ENCODE data around the gene SMIM17.

SMIM17 gene

DNA sequence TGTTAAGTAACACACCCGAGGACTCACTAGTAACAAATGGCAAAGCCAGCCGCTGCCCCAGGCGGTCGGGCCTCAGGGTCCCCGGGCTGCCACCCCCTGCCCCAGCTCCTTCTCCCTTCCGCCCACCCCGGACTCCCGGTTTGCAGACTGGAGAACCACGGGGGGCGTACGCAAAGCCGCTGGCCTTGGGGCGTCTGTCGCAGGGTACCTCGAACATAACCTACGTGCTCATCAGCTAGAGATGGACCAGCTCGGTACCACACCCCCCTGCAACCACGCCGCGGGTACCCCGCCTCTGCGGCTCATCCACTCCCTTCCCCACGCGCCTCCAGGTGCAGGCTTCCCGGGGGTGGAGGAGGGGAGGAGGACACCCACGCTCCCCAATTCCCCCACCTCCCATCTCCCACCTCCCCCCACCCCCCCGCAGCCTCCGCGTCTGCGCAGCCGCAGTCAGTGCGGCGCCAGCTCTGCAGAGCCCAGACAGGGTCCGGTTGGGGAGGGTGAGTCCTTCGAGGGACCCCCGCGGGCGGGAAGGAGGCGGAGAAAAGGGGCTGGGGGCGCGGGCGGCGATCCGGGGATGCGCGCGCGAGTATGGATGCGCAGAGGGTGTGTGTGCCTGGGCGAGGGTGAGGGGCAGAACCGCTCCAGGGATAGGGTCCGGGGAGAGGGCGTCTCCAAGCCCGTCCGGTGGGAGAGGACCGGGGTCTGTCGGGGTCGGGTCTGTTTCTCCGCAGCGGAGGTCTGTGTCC, at the start of gene SMIM17:
Gene SMIM17 (plus strand): TSS at position 449 of the 749 bp plus-strand sequence. CDS start 2,509 bp downstream, outside the sequence.
- in situ Hi-C loops (cut with HindIII; ENCODE audit: low sequenced_read_pairs) = no loop called here

DNA sequence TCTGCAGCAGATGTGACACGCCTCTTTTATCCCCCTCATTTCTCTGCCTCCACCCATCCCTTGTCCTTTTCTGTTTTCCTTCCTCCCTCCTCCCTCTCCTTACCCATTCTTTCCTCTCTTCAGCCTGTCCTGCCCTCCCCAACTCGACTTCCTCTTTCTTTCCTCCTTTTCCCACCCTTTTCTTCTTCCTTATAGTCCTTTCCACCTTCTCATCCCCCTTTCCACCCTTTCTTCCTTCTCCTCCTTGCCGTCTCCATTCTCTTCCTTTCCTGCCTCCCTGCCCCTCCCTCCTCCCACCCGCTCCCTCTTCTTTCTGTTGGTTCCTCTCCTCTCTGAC, 48.5 kb upstream of the SMIM17 start:
- in situ Hi-C loops (cut with HindIII; ENCODE audit: low sequenced_read_pairs) = no loop called here

DNA sequence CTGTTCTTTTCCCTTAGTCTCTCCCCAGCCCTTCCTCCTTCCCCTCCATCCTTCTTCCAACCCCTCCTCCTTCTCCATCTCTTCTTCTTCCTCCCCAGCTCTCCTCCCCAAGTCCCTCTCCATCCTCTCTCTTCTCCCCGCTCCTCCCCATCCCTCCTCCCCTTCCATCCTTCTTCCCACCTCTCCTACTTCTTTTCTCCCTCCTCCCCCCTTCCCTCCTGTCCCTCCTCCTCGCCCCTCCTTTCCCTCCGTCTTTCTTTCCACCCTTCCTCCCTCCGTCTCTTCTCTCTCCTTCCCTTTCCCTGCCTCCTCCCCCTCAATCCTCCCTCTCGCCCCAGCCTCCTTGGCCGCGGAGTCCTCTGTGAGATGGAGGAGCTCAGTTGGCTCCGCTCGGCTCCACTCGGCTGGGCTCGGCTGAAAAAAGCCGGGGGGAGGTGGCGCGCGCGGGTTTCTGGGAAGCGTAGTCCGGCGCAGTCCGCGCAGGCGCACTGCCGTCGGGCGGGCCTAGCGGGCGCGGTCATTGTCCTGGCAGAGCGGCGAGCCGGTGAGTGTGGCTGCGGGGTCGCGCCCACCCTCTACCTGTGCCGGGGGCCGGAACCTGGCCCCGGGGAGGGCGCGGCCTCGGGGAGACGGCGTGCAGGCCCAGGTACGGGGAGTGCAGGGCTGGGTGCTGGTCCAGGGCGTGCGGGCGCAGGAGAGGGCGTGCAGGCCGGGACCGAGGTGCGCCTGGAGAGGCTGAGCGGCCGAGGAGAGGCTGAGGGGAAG, 48.0 kb upstream of the SMIM17 start, which contains the start of gene ZNF71:
Gene ZNF71 (plus strand): TSS at position 520 of the 765 bp plus-strand sequence. CDS start 6,257 bp downstream, outside the sequence.
- in situ Hi-C loops (cut with HindIII; ENCODE audit: low sequenced_read_pairs) = no loop called here

DNA sequence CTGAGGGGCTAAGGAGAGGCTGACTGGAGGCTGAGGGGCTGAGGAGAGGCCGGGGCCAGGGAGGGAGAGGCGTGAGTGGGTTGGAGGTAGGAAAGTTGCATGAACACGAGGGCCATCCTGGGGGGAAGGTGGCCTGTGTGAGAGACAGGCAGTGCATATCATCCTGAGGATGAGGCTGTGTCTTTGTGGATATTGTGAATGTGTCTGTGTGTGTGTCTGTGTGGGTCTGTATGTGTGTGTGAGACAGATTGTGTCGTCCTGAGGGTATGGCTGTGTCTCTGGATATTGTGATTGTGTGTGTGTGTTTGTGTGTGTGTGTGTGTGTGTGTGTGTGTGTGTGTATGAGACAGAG, 47.4 kb upstream of the SMIM17 start:
- in situ Hi-C loops (cut with HindIII; ENCODE audit: low sequenced_read_pairs) = no loop called here

DNA sequence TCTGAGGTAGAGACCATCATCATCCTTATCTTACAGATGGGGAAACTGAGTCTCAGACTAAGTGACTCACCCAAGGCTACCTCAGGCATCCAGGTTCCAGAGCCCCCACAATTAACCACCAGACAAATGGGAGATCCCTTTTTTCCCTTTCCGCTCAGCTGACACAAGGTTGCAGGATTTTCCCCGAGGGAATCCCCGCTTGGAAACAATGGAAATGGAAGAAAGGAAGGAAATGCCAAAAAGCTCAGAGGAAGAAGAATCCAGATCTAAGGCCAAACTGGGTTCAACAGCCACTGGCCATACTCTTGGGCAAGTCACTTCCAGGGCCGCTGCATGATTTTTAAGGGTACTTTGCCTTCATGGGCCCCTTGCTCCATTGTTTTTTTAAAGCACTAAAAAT, 46.3 kb upstream of the SMIM17 start:
- in situ Hi-C loops (cut with HindIII; ENCODE audit: low sequenced_read_pairs) = no loop called here

DNA sequence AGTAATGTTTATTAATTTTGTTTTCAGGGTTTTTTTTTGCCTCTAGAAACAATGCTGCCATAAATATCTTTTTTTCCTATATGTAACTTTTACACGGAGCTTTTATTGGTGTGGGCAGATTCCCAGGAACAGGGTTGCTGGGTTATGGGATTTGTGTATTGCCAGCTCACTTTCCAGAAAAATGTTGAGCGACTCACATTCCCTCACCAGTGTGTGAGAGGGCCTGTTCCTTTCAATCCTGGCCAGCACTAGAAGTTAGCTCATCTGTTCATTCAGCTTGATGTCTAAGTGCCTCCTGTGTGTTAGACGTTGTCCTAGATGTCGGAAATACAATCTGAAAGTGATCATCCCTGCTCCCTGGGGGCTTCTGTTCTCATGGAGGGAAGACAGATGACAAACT, 45.3 kb upstream of the SMIM17 start:
- in situ Hi-C loops (cut with HindIII; ENCODE audit: low sequenced_read_pairs) = no loop called here

DNA sequence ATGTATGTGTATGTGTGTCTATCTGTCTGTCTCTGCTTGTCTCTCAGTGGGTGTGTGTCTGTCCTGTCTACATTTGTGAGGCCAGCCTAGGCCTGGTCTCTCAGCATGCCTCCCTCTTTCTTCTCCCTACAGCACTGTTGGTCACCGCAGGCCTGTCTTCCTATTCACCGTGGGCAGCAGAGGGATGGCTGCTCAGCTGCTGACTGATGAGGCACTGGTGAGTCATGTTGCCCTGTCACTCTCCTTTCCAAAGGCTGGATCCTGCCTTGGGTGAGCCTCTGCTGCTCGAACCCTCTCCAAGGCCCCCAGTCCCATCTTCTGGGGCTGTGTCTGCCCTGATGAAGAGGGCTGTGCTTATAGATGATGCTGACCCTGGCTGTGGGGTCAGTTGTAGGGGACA, 41.6 kb upstream of the SMIM17 start:
- in situ Hi-C loops (cut with HindIII; ENCODE audit: low sequenced_read_pairs) = no loop called here

DNA sequence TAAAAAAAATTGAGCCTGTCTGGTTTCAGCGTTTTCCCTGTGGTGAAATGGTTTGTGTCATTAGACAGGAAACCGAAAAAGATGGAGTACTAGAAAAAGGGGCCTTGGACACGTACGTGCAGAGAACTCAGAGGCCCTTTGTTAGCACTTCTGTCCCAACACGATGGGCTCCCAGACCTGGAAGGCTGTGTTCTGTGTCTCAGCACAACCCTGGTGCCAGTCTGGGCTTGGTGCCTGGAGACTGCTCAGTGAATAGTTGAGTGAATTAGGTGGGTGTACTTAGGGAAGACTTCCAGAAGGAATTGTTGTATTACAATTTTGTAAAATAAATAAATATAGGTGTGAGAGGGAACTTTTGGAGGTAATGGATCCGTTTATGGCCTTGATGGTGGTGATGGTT, 39.1 kb upstream of the SMIM17 start:
- in situ Hi-C loops (cut with HindIII; ENCODE audit: low sequenced_read_pairs) = no loop called here

DNA sequence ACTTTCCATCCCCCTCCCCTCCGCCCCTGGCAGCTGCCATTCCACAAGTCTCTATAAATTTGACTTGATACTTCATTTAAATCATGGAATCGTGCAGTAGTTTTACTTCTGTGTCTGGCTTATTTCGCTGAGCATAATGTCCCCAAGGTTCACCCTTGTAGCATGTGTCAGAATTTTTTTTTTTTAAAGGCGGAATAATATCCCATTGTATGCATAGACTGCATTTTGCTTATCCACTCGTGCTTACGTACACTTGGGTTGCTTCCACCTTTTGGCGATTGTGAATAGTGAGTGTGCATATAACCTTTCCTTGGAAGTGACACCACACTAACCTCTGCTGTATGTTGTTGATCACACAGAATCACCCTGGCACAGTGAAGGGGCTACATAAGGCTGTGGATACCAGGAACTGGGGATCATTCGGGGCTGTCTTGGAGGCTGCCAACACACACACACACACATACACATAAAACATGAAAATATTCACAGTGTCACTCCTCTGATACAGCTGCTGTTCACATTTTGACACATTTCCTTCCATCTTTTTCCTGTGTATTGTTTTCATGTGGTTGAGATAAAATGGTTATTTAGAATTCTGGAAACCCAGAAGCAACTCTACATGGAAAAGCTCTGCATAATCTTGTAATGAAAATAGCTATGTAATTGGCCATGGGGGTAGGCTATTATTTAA, 34.5 kb upstream of the SMIM17 start:
- in situ Hi-C loops (cut with HindIII; ENCODE audit: low sequenced_read_pairs) = no loop called here

DNA sequence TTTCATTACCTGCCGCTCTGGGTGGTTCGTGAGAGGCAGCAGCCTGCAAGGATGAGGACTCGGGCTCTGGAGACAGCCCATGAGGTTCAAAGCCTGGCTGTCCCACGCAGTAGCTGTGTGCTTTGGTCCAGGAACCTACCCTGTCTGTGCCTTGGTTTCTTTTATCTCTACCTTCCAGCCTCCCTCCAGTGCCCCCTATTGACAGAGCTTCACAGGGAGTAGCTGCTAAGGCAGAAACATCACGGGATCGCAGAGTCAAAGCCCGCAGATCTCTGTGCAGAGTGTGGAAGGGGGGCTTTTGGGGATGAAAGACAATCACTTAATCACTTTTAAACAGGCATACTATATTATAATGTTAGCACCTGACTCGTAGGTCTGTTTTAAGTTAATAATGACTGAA, 31.7 kb upstream of the SMIM17 start:
- in situ Hi-C loops (cut with HindIII; ENCODE audit: low sequenced_read_pairs) = no loop called here

DNA sequence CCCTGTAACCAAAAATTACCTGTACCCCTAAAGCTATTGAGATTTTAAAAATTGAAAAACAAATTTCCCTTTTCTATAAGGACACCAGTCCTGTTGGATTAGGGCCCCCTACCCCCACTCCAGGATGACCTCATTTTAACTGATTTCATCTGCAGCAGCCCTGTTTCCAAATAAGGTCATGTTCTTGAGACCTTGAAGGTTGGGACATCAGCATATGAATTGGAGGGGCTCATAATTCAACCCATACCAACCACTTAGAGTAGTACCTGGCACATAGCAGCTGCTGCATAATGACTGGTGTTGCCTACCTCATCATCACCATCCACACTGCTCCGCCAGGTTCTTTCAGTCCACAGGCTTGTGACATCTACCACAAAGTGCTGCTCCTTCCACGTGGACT, 30.2 kb upstream of the SMIM17 start:
- in situ Hi-C loops (cut with HindIII; ENCODE audit: low sequenced_read_pairs) = no loop called here

DNA sequence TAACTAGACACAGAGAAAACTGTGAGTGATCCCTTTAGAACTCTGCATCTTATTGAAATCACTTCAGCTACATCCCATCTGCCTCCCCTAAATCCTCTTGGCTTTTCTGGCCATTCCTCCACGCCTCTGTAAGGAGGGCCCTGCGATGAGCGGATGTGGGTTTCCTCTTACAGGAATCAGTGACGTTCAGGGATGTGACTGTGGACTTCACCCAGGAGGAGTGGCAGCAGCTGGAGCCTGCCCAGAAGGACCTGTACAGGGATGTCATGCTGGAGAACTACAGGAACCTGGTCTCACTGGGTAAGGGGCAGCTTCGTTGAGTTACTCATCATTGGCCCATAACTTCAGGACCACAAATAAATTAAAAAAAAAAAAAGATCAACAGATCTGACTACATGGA, 29.3 kb upstream of the SMIM17 start:
- in situ Hi-C loops (cut with HindIII; ENCODE audit: low sequenced_read_pairs) = no loop called here

DNA sequence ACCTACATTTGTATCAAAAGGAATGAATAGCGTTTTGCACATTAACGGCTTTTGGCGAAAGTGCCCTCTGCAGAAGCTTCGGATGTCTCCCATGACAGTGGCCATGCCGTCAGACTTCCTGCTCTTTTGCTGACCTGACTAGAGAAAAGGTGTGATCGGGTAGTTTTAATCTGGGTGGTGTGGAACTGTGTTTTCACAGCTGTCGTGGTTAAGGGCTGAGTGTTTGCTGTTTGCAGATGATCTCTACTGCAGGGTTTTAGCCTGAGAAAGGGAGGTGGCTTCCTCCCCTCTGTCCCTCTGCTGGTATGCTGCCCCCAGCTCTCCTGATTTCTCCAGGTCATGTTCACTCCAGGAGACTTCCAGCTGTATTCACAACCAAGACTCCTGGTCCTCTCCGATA, 25.4 kb upstream of the SMIM17 start:
- in situ Hi-C loops (cut with HindIII; ENCODE audit: low sequenced_read_pairs) = loop anchor here (5.0 kb wide), 1 partner anchor 40 kb away; no protein-coding TSS in a partner anchor

DNA sequence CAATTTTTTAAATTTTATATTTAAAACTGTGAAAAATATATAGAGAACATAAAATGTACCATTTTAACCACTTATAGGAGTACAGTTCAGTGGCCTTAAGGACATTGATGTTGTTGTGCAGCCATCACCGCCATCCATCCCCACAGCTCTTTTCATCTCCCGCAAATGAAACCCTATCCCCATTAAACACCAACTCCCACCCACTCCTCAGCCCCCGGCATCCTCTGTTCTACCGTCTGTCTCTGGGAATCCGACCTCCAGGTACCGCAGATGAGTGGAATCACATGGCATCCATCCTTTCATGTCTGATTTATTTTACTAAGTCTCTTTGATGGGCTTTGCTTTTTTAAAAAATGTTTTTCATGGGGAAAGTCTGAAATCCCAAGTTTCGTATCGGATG, 23.8 kb upstream of the SMIM17 start:
- in situ Hi-C loops (cut with HindIII; ENCODE audit: low sequenced_read_pairs) = loop anchor here (5.0 kb wide), 1 partner anchor 42 kb away; no protein-coding TSS in a partner anchor

DNA sequence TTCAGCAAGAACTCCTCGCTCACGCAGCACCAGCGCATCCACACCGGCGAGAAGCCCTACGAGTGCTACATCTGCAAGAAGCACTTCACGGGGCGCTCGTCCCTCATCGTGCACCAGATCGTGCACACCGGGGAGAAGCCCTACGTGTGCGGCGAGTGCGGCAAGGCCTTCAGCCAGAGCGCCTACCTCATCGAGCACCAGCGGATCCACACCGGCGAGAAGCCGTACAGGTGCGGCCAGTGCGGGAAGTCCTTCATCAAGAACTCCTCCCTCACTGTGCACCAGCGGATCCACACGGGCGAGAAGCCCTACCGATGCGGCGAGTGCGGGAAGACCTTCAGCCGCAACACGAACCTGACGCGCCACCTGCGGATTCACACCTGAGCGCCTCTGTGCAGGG, 20.6 kb upstream of the SMIM17 start:
- in situ Hi-C loops (cut with HindIII; ENCODE audit: low sequenced_read_pairs) = no loop called here

DNA sequence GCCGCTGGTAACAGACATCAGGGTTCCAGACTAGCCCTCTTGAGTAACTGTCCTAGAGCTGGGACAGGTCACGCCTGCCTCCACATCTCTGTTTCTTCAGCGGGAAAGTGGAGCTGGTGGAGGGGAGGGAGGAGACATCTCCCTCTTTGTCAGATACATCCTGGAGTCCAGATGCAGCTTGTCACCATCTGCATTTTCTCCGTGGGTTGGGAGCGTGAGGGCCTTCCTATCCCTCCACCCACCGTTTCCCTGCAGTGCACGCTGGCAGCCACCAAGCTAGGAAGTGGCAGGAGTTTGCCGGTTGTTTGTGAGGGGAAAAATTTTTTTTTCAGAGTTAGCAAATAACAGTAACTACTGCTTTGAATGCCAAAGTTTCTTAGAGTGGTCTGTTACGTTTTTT, 20.0 kb upstream of the SMIM17 start:
- in situ Hi-C loops (cut with HindIII; ENCODE audit: low sequenced_read_pairs) = no loop called here

DNA sequence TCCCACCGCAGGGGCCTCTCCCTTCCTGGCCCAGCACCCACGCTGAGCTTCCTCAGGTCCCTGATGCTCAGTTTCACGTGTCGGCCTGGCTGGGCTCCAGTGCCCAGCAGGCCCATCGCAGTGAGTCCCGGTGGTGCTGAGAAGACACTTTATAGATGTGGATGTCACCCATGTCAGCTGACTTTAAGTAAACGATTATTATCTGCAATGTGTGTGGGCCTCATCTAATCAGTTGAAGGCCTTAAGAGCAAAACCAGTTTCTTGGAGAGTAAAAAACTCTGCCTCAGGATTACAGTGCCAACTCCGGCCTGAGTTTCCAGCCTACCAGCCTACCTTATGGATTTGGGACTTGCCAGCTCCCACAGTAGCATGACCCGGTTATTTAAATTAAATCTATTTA, 17.3 kb upstream of the SMIM17 start:
- in situ Hi-C loops (cut with HindIII; ENCODE audit: low sequenced_read_pairs) = no loop called here

DNA sequence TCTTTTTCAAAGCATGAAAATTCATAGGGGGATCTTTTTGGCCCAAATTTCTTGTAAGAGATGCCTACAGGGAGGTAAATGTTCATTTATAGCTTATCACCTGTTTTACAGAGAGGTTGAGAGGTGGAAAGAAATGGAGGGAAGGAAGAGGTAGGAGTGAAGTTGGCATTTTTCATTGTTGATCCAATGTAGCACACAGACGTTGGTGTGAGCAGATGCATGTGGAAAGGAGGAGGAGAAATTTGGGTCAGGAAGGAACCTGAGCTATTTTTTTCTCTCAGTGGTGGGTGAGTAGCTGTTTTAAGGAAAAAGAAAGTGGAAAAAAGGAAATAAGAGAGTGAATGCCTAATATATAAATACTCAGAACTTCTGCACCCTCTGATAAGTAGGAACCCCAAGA, 9.9 kb upstream of the SMIM17 start:
- in situ Hi-C loops (cut with HindIII; ENCODE audit: low sequenced_read_pairs) = no loop called here

DNA sequence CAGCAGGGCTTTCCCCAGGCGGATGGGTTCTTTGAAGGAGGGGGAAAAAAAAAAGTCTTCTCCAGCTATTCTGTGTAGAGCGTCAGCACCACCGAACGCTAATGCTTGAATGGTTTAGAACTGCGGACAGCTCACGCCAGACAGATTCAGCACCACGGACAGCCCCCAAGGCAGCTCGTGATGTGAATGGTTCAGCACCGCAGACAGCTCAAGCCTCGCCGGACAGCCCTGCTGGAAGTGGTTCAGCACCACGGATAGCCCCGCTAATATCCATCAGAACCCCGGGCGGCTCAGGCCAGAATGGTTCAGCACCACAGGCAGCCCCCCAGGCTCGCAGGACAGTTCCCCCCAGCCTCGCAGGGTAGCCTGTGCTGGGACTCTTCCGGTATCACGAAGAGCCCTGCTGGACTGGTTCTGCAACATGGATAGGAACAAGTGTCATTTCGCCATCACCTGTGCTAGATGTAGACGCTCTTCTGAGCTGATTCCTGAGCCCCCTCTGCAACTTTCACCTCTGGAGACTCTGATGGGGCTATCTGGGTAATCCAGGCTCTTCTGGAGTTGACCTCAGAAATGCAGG, 4.9 kb upstream of the SMIM17 start:
- in situ Hi-C loops (cut with HindIII; ENCODE audit: low sequenced_read_pairs) = no loop called here

DNA sequence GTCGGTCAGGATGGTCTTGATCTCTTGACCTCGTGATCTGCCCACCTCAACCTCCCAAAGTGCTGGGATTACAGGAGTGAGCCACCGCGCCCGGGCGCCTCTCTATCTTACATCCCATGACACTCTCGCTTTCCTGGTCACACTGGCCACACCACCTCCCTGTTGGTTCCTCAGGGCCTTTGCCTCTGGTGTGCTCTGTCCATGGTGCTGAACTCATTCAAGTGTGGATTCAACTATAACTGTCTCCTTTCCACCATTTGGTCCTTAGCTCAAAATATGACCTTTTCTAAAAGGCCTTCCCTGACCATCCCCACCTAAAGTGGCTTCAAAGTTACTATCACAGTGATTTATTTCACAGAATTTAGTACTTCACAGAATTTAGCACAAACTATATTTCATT, 3.7 kb upstream of the SMIM17 start:
- in situ Hi-C loops (cut with HindIII; ENCODE audit: low sequenced_read_pairs) = no loop called here

DNA sequence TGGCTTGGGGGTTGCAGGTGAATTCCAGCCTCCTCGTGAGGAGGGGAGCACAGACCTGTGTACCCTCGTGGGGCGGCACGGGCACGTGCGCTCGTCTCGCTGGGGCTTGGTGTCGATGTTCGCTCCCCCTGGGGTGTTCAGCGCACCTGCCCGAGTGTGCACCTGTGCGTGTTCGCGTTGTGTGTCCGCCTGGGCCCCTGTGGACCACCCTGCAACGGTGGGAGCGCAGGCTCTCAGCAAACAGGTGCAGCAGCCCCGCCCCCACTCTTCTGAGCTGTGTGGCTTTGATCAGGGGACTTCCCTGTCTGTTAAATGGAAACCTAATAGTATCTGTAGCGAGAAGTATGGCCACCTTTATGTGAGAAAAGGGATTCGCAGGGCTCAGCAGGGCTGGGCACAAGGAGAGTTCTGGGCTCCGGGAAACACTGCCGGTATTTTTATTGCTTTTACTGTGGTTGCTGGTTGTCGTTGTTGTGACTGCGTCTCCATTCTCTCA, 549 bp downstream of the SMIM17 start:
- in situ Hi-C loops (cut with HindIII; ENCODE audit: low sequenced_read_pairs) = no loop called here
